Suppressor macrophage (primary cell): ENCODE data around the gene HSPA9.

Source experiments
- DNase-seq, 4 experiments: peaks; one replicate each; pipeline ENCODE4 v3.0.0-alpha.2; 2020 to 2022

The HSPA9 gene

GRCh38 chr5:138595180-138595795 lies 20.1 kb upstream of the HSPA9 start:
- no peak for DNase-seq

DNA sequence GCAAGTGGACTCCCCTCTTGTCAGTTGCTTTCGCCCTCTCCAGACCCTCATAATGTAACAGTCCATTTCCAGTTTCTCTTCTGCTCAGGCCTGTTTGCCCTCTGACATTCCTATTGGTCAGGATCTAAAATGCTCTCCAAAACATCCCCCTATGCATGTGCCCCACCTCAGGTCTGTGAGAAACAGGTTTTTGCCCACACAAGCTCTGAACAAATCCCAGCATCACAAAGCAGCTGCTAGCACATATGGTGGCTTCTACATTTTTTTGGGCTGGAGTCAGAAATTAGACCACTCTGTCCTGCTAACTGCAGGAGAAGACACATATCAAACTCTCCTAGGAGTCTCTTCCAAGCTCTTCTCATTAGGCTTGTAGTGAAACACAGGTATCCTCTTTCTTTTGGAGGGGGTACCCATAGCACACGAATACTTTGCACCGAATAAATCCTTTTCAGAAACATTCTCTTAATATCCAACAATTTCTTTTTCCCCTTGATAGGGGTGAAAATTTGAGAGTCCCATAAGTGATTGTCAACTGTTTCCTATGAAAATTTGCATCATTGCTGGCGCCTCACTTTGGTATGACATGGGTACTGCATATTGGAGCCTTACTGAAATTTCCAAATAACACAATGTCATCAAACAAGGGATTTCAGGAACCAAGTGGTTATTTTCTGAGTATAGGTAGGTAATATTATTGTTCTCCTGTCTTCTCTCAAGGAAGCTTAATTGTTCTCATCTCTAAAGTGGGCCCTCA lies 19.3 kb upstream of the HSPA9 start:
- DNase-seq: no peak

DNA sequence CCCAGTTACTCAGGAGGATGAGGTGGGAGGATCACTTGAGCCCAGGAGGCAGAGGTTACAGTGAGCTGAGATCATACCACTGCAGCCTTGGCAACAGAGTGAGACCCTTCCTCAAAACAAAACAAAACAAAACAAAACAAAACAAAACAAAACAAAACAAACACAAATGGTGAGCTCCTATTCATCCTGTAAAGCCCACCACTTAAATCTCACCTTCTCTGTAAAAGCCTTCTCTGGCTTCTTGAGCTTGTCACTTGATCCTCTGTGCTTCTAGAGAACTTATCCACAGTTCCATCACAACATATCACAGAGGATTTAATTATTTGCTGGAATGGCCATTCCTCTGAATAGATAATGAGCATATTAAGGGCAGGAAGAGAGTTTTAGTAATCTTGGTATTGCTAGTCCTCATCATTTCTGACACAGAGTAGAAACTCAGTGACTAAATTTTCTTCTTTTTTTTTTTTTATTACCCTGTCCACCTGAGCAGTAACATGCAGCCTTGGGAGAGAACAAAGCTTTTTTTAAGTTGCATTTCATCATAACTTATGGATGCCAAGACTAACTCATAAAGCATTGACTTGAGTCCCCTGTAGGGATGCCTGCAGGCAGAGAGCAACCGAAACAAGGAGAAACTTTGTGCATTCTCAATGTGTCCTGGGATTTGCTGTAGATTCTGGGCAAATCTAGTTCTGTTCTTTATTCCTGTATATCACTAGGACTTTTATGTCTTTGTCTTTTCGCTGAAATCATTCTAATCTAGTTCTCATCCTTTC lies 13.0 kb upstream of the HSPA9 start:
- no peak for DNase-seq

DNA sequence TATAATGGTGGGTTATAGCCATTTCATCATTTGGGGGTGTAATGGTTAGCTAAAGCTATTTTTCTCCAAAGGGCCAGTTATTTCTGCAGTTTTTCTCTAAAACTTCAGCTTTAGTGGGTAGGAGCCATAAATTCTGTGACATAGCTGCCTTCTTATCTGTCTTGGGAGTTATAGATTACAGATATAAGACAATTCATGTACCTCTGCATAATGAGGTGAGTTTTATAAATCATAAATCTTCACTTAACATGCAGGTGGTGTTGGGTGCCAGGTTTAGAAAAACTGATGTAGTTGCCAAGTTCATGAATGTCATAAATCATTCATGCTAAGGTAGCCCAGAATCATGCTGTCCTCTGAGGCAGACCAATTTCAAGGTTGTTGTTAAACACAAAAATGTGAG lies 10.0 kb upstream of the HSPA9 start:
- DNase-seq: no peak

DNA sequence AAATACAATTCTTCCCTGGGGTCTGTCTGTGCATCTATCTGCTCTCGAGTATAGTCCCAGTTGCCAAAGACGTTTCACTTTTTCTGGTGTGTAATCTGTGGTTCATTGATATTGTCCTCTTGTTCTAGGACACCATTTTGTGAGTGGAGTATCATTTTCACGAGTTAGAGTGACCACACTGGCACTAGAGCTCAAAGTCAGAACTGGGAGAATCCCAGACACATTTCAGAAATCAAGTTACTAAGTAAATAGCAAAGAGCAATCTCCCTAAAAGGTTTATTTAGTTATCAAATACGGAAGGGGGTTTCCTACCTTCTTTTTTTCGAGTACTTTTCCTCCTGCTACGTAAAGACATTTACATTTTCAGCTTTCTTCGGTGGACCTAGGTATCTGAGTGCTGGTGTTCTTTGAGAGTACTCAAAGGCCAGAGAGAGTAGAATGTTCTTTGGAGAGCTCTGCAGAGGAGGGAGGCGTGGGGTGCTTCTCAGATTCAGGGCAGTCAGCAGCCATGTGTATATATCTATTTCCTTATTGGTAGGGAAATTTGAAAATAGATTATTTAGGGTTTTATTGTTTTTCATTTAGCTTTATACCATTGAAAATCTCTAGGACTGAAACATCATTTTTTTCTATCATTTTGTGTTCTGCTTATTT lies 8.9 kb upstream of the HSPA9 start:
- DNase-seq: no peak

DNA sequence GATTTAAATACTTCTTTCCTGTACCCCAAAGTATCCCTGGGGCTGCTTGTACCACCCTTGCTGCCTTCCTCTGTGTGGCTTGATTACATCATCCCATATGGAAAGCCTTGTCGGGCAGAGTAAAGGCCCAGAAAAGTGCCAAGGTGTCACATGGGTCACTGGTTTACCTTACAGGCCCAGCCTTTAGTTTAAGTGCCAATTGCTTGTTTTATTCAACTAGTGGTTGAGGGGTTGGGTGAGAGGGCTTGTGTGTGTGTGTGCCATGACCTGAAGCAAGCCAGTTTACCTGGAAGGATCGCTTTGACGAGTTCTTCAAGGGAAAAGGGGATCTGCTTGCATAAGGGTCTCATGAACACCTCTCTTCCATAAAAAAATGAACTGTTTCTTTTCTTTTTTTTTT lies 7.8 kb upstream of the HSPA9 start:
- DNase-seq: no peak

GRCh38 chr5:138580777-138581176 lies 5.6 kb upstream of the HSPA9 start:
- no peak for DNase-seq

- no peak for DNase-seq
Observed at GRCh38 chr5:138580001-138580400, 4.8 kb upstream of the HSPA9 start.

DNA sequence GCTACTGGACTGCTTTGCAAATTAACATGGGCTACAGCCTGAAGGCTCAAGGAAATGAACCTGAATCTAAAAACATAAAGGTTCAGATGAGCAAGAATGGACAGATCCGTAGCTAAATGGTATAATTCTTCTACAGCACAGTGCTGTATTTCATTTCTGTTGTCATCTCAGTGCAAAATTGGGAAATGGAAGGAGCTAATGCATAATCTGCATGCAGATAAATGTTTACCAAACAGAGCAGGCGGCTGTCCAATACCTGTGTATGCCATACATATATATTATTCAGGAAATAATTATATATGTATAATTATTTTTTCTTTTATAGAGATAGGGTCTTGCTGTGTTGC lies 4.3 kb upstream of the HSPA9 start:
- no peak for DNase-seq

GRCh38 chr5:138577452-138577851 lies 2.3 kb upstream of the HSPA9 start:
- DNase-seq: no peak

DNA sequence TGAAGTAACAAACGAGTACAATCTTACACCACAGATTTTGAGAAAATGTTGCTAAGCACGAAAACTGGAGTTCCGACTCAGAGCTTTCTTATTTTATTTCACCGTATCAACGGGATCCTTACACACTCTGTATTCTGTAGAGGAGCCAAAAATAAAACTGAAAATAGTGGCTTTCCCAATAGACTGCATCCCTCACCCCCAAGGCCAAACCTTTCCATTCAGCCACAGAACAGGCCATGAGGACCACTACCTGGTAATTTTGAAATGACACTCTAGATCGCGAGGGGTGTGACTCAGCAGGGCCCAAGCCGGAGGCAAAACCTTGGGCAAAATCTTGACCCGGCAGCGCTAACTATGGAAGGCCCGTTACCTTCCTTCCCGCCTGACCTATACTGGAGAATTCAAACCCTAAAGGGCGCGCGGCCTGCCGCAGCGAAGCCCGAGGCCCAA lies 432 bp downstream of the HSPA9 start:
- DNase-seq: no peak

DNA sequence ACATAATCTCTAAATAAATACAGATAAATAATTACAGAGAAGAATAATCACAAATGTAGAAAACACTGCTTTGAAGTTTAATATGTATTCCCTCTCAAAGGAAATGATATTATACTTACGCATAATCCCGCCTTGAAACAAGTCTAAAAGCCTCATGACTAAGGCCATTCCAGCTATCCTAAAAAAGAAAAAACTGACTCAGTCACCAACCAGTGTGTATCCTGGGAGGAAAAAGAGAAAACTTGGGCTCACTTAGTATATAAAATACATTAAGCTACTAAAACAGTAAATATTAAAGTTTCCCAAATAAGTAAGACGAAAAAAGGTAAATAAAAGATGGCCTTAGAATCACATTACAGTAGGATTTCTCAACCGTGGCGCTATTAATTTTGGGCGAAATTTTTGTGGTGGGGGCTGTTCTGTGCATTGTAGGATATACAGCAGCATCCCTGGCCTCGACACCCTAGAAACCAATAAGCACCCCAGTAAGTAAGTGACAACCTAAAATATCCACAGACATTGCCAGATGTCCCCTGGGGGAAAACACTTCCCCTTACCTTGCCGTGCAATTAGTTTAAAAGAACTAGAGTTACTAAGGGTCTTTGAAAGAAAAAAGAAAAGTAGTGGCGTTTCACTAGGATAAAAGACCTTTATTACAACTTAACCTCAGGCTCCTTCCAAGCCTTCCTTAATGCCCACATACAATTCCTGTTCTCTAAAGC lies 1.1 kb downstream of the HSPA9 start:
- peak in 3 of 4 experiments; percentile 13 to 23 (median 20) for DNase-seq

DNA sequence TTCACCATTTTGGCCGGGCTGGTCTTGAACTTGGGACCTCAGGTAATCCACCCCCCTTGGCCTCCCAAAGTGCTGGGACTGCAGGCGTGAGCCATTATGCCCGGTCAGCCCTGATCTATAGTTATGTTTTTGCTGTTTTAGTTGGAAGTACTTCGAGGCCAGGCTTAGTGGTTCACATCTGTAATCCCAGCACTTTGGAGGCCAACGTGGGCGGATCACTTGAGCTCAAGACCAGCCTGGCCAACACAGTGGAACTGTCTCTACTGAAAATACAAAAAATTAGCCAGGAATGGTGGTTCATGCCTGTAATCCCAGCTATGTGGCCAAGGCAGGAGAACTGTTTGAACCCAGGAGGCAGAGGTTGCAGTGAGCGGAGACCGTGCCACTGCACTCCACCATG lies 2.0 kb downstream of the HSPA9 start:
- DNase-seq: peak in 3 of 4 experiments; percentile 14 to 33 (median 30)

DNA sequence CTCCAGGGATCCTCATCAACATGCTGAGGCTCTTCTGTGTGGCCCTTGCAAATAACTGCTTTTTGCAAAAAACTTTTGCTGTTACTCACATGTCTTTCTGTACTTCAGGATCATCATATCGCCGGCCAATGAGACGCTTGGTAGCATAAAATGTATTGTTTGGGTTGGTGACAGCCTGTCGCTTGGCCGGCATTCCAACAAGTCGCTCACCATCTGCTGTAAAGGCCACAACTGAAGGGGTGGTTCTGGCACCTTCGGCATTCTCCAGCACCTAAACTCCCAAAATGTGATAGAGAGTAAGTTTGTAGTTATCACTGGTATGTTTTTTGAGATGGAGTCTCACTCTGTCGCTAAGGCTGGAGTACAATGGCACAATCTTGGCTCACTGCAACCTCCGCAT lies 4.3 kb downstream of the HSPA9 start:
- DNase-seq: no peak

GRCh38 chr5:138569782-138570181 lies 5.4 kb downstream of the HSPA9 start:
- no peak for DNase-seq

DNA sequence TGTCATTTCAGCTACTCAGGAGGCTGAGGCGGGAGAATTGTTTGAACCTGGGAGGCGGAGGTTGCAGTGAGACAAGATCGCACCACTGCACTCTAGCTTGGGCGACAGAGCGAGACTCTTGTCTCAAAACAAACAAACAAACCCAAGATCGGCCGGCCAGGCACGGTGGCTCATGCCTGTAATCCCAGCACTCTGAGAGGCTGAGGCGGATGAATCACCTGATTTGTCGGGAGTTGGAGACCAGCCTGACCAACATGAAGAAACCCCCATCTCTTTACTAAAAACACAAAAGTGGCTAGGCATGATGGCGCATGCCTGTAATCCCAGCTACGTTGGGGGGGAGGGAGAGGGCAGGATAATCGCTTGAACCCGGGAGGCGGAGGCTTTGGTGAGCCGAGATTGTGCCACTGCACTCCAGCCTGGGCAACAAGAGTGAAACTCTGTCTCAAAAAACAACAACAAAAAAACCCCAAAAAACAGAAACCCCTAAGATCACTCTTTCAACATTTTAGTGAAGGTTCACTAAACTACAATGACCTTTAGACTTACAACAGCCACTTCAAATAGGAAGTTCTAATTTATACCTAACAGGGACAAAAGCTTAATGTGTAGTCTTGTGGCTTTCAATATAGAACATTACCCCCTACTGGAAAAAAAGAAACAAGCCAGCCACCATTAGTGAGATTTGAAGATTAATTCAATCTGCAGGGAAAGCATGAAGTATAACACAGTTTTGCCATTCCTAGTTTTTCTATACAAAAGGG lies 7.0 kb downstream of the HSPA9 start:
- DNase-seq: peak in 1 of 4 experiments; percentile 30

DNA sequence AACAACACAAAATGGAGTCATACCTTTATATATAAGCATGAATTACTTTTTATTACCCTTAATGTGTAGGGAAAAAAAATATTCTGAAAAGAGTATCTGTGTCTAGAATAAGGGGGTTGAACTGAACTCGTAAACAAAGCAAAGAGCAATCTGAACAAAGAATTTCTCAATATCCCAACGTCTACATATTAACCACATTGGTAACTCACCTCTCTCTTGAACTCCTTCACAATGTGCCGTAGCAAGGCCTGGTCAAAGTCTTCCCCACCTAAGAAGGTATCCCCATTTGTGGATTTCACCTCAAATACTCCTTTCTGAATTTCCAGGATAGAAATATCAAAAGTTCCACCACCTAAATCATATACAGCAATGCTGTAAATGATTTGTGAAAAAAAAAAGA lies 8.4 kb downstream of the HSPA9 start:
- no peak for DNase-seq

DNA sequence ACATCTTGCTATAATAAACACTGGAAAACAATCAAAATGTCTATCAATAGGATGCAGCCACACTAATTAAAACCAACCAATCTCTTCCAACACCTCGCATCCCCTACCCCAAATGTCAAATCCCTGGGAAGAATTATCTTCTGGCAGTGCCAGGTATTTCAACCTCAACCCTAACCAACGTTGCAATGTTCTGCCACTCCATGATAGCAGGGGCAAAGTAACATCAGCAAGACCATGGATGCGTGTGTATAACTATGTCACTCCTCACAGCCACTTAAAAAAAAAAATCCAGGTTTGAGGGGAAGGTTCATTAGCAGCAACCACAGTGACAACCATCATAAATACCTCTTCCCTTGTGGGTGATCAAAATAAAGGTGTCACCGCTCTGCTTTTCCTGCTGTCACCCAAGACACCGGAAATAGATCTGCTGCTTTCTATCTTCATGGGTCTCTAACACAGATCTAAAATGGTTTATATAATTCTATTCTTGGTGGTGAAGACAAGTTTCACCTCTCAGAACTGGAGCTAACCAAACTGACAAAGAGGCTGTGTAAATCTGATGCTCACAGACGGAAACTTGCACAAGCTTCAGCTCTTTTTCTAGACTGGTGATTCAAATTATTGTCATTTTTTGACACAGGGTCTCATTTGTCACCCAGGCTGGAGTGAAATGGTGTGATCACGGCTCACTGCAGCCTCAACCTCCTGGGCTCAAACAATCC lies 9.9 kb downstream of the HSPA9 start:
- DNase-seq: no peak

DNA sequence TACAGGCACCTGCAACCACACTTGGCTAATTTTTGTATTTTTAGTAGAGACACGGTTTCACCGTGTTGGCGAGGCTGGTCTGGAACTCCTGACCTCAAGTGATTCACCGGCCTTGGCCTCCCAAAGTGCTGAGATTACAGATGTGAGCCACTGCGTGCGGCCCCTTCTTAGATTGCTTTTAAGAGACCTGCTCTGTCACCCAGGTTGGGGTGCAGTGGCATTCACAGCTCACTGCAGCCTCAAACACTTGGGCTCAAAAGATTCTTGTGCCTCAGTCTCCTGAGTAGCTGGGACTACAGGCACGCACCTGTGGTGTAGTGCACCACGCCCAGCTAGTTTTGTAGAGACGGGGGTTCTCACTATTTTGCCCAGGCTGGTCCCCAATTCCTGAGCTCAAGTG lies 11.0 kb downstream of the HSPA9 start:
- DNase-seq: no peak

DNA sequence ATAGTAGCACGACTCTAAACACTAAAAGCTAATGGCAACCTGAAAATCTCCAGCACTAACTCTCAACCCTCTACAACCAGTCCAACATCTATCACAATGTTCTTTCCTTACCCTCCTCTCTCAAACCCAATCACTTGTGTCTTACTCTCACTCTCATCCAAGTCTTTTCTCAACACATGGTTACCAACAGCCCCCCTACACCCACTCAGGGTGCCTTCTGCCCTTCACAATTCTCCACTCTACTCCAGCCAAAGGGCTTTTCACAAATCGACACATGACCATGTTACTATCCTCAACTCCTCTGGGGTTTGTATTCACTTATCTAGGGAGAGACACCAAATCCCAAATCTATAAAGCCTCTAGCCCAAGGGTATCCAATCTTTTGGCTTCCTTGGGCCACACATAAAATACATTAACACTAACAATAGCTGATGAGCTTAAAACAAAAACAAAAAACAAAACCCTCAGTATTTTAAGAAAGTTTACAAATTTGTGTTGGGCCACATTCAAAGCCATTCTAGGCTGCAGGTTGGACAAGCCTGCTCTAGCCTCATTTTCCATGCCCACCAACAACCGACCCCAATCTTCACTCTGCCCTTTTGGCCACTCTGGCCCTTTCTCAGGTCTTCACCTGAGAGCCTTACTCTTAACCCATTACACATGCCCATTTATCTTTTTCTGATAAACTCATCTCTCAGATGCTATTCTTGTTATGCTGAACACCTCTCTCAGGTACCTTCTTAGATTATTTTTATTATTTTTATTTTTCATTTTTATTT lies 11.7 kb downstream of the HSPA9 start:
- no peak for DNase-seq
